ENCODE results near the gene NSMF.

NSMF gene

GRCh38 chr9:137444106-137444790, 14.9 kb downstream of the NSMF start:
- DNase-seq, result no peak

GRCh38 chr9:137441935-137442321, 17.2 kb downstream of the NSMF start:
- no peak for DNase-seq

- DNase-seq, result no peak
Measured at GRCh38 chr9:137441289-137441934, 17.7 kb downstream of the NSMF start, which contains the start of gene ENTPD8. TSS of gene ENTPD8 (minus strand) at chr9:137441357. CDS start at chr9:137438285, 3,072 bp downstream.

GRCh38 chr9:137439158-137439714, 19.9 kb downstream of the NSMF start:
- DNase-seq, result no peak

- DNase-seq, result no peak
Measured at GRCh38 chr9:137438591-137439157, 20.5 kb downstream of the NSMF start.

- no peak for DNase-seq
Measured at GRCh38 chr9:137437691-137438590, 21.2 kb downstream of the NSMF start.

- DNase-seq, result no peak
Measured at GRCh38 chr9:137436761-137437600, 22.2 kb downstream of the NSMF start.

- DNase-seq, result no peak
Measured at GRCh38 chr9:137435980-137436760, 23.0 kb downstream of the NSMF start.

GRCh38 chr9:137435381-137435891, 23.7 kb downstream of the NSMF start:
- no peak for DNase-seq

GRCh38 chr9:137434498-137435380, 24.4 kb downstream of the NSMF start:
- no peak for DNase-seq

- no peak for DNase-seq
Measured at GRCh38 chr9:137433916-137434431, 25.2 kb downstream of the NSMF start.

GRCh38 chr9:137433349-137433915, 25.7 kb downstream of the NSMF start:
- no peak for DNase-seq

- no peak for DNase-seq
Measured at GRCh38 chr9:137432687-137433348, 26.3 kb downstream of the NSMF start.

- DNase-seq, result no peak
Measured at GRCh38 chr9:137431416-137431931, 27.7 kb downstream of the NSMF start.

GRCh38 chr9:137430723-137431415, 28.3 kb downstream of the NSMF start:
- no peak for DNase-seq

- DNase-seq, result peak; percentile 55
Measured at GRCh38 chr9:137429974-137430722, 29.0 kb downstream of the NSMF start.

- DNase-seq, result no peak
Measured at GRCh38 chr9:137429546-137429890, 29.6 kb downstream of the NSMF start.

All from NCI-H2171 treated with DMSO at 0.1 percent for 48 hours (cell line).